NCI-H2029 (cell line): ENCODE data around the gene ITSN1.
A peak's percentile ranks its signal among the peaks of the same experiment; 100 is the strongest.
"Not testable (repeated sequence)": the region's sequence is repeated elsewhere in the genome, so short reads cannot be mapped to it uniquely, and the experiment has no call there.

Experiments
- DNase-seq: peaks from one replicate; lab custom pipeline; 2025; lab: John Stamatoyannopoulos, UW

The ITSN1 gene

GRCh38 chr21:33771976-33772375 is 129.7 kb downstream of the ITSN1 start:
- no peak for DNase-seq

GRCh38 chr21:33774551-33774950 is 132.2 kb downstream of the ITSN1 start:
- DNase-seq = no peak

GRCh38 chr21:33775100-33775828 is 133.0 kb downstream of the ITSN1 start:
- DNase-seq = peak; percentile 39

DNA sequence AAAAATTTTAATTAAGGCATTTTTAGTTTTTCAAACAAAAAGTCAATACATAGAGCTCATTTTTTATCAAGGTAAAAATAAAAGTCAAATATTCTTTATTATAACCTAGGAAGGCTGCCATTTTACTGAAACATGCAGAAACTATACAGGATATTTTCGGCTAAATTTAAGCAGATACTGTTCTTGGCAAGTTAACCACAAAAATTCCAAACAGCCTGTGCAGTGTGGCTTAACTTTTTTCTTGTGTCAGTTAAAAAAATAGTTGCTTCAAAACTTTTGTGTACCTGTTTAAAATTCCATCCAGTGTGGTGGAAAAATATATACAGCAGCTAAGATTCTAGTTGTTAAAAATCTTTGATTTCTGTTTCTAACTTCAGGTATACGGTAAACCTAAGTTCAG is 138.3 kb downstream of the ITSN1 start:
- DNase-seq = no peak

DNA sequence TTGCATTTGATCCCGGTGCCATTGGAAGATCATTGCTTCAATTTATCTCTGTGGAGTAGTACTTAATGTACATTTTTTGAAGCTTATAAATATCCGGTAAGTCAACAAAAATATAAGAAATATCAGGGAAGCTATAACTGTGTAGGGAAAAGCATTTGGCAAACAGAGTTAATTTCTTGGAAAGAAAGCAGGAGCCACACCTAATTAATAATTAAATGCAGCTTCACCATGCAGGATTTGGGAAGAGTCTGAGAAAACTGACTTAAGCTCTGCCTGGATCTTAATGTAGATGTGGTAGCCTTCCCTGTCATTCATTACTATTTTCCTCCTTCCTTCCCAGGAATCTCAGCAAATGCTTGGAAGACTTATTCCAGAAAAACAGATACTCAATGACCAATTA is 138.8 kb downstream of the ITSN1 start:
- no peak for DNase-seq

DNA sequence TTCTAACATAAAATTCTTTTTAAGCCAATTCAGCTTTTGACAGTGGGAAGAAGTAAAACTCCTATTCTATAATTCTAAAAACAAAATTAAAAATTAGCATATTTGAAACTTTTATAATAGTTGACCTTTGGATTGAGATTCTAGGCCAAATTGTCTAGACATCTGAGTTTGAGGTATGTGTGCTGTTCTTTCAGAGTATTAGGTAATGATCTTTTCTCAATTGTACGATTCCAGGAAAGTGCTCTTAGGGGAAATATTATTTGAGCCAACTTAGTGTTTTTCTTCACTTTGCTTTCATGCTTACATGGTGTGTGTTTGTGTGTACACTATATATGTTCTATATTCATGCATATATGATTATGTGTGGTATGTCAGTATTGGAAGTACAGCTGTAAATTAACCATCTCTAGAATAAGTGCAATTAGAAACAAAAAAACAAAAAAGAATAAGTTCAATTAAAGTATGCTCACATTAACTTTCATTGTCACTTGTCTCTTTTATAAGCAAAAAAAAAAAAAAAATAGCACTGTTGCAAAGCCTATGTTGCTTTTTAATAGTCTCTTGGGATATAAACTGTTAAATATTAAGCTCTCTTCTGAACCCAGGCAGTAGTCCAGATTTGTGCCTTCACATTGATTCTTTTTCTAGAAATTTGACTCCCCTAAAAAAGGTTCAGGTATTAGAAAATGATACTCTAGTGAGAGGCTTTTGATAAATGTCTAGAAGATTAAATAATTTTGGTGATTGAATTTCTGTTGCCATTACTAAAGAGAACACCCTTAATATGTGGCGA is 141.1 kb downstream of the ITSN1 start:
- DNase-seq = no peak

- no peak for DNase-seq
These were observed 145.1 kb downstream of the ITSN1 start for GRCh38 chr21:33787431-33787830.

- DNase-seq = not testable (repeated sequence)
These were observed 146.1 kb downstream of the ITSN1 start for GRCh38 chr21:33788438-33788837.

GRCh38 chr21:33789697-33790096 is 147.4 kb downstream of the ITSN1 start:
- no peak for DNase-seq

DNA sequence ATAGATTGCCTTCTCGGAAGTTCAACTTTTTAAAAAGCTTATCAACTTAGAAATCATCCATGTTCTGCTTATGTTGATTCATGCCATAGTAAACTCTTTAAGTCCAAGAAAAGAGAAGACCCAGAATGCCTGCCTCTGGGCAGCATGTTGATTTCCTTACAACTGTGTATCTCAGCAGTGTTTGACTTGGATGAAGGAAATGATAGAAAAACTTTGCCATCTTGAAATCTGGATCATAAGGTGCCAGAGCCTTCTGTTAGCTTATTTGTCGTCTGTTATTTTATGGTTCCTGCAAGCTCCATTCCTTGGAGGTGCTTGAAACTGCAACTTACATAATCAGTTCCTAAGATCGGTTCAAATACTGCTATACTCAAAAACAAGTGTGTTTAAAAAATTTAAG is 148.8 kb downstream of the ITSN1 start:
- DNase-seq = no peak

GRCh38 chr21:33794596-33794995 is 152.3 kb downstream of the ITSN1 start:
- no peak for DNase-seq

DNA sequence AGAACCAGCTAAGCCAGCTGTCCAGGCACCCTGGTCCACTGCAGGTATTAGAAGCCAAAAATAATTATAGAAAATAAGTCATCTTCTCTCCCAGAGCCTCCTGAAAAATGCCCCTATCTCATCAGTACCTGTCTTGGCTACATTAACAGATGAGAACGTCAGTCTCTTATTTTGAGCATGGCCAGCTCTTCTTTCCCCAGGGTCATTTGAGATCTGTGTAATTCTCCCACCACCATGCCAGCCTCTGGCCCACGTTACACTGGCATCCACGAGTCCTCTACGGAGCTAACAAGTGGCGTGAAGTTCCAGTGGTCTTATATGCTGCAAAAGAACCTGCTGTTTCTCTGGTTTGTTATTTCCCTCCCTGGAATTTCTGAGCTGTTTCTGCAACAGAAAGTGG is 155.3 kb downstream of the ITSN1 start:
- no peak for DNase-seq

DNA sequence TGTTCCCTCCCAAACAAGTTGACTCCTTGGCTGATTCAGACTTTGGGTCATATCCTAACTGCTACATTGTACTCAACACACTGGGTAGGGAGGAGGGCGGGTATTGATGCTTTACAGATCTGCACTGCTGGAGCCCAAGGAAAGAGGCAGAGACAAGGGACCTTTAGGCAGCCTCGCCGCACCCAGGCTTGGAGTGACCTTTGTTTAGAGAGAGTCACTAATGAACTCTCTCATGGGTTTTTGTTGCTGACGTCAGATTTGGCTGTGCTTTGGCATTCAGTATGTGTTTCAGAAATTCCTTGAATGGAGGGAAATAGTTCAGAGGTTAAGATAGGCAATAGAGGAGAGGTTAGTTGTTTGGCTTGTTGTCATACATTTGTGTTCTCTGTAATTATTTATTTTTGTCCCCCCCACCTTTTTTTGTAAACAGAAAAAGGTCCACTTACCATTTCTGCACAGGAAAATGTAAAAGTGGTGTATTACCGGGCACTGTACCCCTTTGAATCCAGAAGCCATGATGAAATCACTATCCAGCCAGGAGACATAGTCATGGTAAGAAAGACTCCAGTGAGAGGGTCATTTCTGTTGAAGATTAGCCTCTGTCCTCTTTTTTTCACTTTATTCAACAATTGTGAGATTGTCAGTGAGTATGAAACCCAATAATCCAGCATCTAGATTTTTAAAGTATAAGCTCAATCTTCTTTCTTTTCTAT is 157.2 kb downstream of the ITSN1 start:
- no peak for DNase-seq

- DNase-seq = no peak
These were observed 158.6 kb downstream of the ITSN1 start for GRCh38 chr21:33800753-33801423.

DNA sequence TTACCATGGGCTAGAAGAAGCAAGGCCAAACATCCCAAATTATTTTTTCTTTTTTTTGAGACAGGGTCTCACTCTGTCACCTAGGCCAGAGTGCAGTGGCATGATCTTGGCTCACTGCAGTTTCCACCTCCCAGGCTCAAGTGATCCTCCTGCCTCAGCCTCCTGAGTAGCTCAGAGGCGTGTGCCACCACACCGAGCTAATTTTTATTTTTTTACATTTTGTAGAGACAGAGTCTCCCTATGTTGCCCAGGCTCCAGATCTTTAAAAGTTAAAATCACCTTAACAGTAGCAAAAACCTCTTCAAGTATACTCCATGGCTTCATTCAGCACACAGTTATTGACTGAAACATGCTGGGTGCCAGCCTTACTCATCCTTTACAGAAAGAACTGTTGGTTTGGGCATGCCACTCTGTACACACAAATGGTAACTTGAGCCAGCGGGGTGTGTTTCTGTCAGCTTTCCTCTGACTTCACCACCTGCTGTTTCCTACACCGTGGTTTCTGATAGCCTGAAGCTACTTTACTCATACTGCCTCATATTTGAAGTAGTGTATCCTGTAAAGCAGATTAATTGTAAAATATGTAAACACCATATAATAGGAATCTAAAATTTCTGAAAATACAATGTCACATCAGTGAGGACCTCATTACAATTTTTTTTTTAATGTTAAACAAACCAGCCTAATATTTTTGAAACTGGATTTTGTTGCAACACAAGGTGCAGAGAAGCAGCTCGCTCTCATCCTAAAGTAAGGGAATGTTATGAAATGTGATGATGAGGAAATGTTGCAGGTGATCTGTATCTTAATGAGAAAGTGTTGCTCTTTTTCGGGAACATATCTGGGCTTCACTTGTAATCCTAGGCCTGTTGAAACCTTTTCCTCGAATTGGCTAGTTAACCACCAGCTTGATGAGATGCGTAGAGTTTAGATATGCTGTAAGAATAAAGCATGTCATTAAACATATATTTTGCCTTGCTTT is 159.4 kb downstream of the ITSN1 start:
- peak; percentile 97 for DNase-seq

DNA sequence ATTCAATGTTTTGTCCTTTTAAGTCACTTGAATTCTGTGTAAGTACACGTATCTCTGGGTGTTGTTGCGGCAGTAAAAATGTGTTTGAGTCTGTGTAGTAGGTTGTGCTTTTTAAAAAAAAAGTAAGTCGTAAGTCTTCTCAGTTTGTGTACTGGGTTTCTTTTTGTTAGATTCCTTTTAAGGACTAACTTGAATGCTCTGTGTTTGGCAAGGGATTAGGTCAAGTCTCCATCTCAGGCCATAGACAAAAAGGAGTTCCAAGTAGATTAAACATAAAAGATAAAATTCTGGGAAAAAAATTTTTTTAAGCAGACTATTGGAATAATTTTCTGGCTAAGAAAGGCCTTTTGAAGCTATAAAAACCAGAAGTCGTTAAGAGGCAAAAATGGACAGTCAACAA is 160.2 kb downstream of the ITSN1 start:
- no peak for DNase-seq

- DNase-seq = no peak
These were observed 166.5 kb downstream of the ITSN1 start for GRCh38 chr21:33808715-33809367.

GRCh38 chr21:33810766-33811165 is 168.5 kb downstream of the ITSN1 start:
- DNase-seq = no peak

GRCh38 chr21:33811167-33812010 is 169.1 kb downstream of the ITSN1 start:
- DNase-seq = no peak
